Endothelial cell of umbilical vein (primary cell): Measurements from ENCODE around the gene CCK.

Experiments
- EZH2 ChIP-seq: IDR thresholded peaks from 2 replicates; pipeline ENCODE4 v1.6.1; 2012; ENCODE audit warnings: borderline replicate concordance, low read depth, mild to moderate bottlenecking, moderate library complexity, low read length, inconsistent platforms; ENCODE audit not compliant: severe bottlenecking
- FOS ChIP-seq: IDR thresholded peaks from 2 replicates; pipeline ENCODE4 v1.6.1; 2011; ENCODE audit warnings: mild to moderate bottlenecking, low read length, moderate library complexity, borderline replicate concordance; ENCODE audit not compliant: insufficient read depth
- POLR2A ChIP-seq: IDR thresholded peaks from 2 replicates; pipeline ENCODE4 v1.6.1; 2012; ENCODE audit warnings: low read depth, mild to moderate bottlenecking, control low read depth, low read length
- TF ChIP-seq, protein P1 (sequence below), 2 donors: IDR thresholded peaks; 1 replicate in 1 of 2; 2 replicates in 1 of 2; pipeline ENCODE4 v1.5.1; 2011; ENCODE audit warnings: low read length in 2 of 2, mild to moderate bottlenecking in 2 of 2, moderate library complexity in 2 of 2, control low read depth in 1 of 2, inconsistent platforms in 1 of 2, low read depth in 1 of 2; ENCODE audit not compliant: insufficient read depth in 1 of 2; ENCODE audit errors: extremely low read depth in 1 of 2

DNA sequence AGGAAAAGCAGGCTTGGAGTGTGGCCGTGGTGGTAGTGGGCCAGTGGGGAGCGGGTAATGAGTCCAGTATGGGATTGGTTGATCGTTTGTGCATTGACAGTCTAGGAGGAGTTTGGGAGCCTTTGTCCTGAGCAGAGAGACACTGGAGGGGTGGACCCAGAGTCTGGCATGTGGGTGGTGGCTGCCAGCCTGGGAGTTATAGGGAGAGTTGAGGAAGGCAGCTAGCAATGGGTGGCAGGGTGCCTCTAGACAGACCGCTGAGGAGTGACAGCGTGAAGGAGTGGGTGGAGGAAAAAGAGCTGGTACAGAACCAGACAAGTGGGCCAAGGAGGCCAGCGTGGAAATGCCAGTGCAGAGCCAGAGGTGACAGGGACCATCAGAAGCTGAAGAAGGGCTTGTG lies 1.9 kb upstream of the CCK start:
- TF ChIP-seq FOS (no peak), POLR2A (no peak), EZH2 (no peak)
- TF ChIP-seq, protein P1, sequence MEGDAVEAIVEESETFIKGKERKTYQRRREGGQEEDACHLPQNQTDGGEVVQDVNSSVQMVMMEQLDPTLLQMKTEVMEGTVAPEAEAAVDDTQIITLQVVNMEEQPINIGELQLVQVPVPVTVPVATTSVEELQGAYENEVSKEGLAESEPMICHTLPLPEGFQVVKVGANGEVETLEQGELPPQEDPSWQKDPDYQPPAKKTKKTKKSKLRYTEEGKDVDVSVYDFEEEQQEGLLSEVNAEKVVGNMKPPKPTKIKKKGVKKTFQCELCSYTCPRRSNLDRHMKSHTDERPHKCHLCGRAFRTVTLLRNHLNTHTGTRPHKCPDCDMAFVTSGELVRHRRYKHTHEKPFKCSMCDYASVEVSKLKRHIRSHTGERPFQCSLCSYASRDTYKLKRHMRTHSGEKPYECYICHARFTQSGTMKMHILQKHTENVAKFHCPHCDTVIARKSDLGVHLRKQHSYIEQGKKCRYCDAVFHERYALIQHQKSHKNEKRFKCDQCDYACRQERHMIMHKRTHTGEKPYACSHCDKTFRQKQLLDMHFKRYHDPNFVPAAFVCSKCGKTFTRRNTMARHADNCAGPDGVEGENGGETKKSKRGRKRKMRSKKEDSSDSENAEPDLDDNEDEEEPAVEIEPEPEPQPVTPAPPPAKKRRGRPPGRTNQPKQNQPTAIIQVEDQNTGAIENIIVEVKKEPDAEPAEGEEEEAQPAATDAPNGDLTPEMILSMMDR (IDR thresholded peaks at IDR 0.05; ENCODE audit: extremely low read depth in 1 of 2, insufficient read depth in 1 of 2, low read depth in 1 of 2, low read length in 2 of 2), result no peak
